ENCODE measurements around the gene KDM2A.

KDM2A gene

DNA sequence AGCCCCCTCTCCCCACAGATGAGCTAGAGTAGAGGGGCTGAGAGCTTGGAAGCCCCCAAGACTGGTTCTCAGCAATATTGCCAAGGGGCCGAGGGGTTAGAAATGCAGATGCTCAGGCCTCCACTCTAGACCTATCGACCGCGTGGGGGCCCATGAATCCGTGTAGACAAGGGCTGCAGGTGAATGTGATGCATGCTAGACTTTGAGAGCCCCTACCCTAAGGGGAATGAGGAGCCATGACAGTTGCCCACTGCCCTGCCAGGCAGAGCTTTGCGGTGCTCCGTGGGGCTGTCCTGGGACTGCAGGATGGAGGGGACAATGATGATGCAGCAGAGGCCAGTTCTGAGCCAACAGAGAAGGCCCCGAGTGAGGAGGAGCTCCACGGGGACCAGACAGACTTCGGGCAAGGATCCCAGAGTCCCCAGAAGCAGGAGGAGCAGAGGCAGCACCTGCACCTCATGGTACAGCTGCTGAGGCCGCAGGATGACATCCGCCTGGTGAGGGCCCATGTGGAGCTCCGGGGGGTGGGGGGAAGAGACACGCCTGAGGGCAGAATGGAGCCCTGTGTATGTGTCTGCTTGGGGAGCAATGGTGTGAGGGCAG, 185.5 kb downstream of the KDM2A start:
- no peak for DNase-seq

DNA sequence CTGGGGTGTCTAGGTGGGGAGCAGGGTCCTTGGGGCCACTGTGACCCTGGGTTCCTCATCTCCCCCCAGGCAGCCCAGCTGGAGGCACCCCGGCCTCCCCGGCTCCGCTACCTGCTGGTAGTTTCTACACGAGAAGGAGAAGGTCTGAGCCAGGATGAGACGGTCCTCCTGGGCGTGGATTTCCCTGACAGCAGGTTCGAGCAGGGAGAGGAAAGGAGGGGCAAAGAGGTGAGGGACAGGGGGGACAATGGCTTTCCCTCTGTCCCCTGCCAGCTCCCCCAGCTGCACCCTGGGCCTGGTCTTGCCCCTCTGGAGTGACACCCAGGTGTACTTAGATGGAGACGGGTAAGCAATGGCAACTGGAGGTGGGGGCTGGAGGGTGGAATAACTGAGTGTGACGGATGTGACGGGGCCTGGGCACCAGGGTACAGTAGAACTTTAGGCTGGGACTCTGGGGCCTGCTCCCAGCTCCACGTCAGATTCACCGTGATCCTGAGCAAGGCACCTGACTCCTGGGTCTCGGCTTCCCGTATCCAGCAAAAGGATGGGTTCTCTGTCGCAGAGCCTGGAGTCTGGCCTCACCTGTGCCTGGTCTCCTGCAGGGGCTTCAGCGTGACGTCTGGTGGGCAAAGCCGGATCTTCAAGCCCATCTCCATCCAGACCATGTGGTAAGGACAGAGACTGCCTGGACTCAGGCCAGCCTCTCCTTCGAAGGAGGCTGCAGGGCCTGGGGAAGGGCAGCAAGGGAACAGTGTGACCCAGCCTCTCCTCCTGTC, 187.9 kb downstream of the KDM2A start:
- DNase-seq, result no peak

DNA sequence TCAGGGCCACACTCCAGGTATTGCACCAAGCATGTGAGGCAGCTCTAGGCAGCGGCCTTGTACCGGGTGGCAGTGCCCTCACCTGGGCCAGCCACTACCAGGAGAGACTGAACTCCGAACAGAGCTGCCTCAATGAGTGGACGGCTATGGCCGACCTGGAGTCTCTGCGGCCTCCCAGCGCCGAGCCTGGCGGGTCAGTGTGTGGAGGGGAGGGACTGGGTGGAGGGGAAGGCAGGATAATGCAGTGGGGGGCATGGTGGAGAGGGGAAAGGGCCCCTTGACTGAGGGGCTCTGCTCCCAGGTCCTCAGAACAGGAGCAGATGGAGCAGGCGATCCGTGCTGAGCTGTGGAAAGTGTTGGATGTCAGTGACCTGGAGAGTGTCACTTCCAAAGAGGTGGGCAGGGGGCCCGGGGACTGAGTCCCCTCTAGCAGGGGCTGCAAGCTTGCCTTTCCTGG, 188.5 kb downstream of the KDM2A start:
- no peak for DNase-seq

All from hippocampal formation (tissue), 2 donors.